Activated naive CD4-positive, alpha-beta T cell treated with anti-CD3 and anti-CD28 coated beads for 36 hours (primary cell): Measurements from ENCODE around the gene RAI2. TPM values are rescaled to one million over a fixed set of nuclear protein-coding genes. Genes with fewer than 3 reads are reported as not detected.

Source experiments
- CTCF ChIA-PET: fragments of 350-600 bp; sonication (Branson Sonifier 250); formaldehyde crosslinking; loops from one replicate; lab custom pipeline; 2021; ENCODE audit warnings: antibody characterized with exemption; lab: Charles Lee
- DNase-seq: peaks from one replicate; pipeline ENCODE4 v3.0.0-alpha.2; 2020
- H3K27ac Mint-ChIP-seq: one replicate; pipeline ENCODE4 v1.8.0; 2021; ENCODE audit warnings: mild to moderate bottlenecking, mixed read lengths
- H3K27me3 Mint-ChIP-seq: one replicate; pipeline ENCODE4 v1.8.0; 2021; ENCODE audit warnings: low read depth, mixed read lengths
- H3K36me3 Mint-ChIP-seq: one replicate; pipeline ENCODE4 v1.8.0; 2021; ENCODE audit warnings: low read depth, mixed read lengths
- H3K4me1 Mint-ChIP-seq: one replicate; pipeline ENCODE4 v1.8.0; 2021; ENCODE audit warnings: low read depth, mixed read lengths
- H3K4me3 Mint-ChIP-seq: one replicate; pipeline ENCODE4 v1.8.0; 2021; ENCODE audit warnings: mild to moderate bottlenecking, moderate library complexity, mixed read lengths
- H3K9me3 Mint-ChIP-seq: one replicate; pipeline ENCODE4 v1.8.0; 2021; ENCODE audit warnings: mixed read lengths
- intact Hi-C: fragments of 100-400 bp; cut with micrococcal nuclease; formaldehyde crosslinking; loops from one replicate; pipeline ENCODE4 v1.15.1; 2023
- total RNA-seq, 2 experiments: library from RNA; stranded (reverse); gene quantifications; one replicate each; pipeline ENCODE4 v1.2.3, GENCODE V29; 2021

The RAI2 gene
- total RNA-seq, 2 experiments from 2014 or later: 0.50 to 0.59 TPM

GRCh38 chrX:17824980-17825379 is 36.1 kb downstream of the RAI2 start:
- H3K36me3 Mint-ChIP-seq: peaks cover 4% of the 10 kb centered on the region
- H3K27ac Mint-ChIP-seq: no peak overlapping the region
- no peak for DNase-seq
- H3K4me3 Mint-ChIP-seq: no peak overlapping the region
- intact Hi-C loops: no loop called here
- H3K9me3 Mint-ChIP-seq: peaks cover 4% of the 10 kb centered on the region
- no peaks in the 10 kb centered on the region for H3K27me3 Mint-ChIP-seq
- no peaks in the 10 kb centered on the region for H3K4me1 Mint-ChIP-seq
- CTCF ChIA-PET: no interaction called here

GRCh38 chrX:17822351-17822750 is 38.7 kb downstream of the RAI2 start:
- no peak for DNase-seq
- peaks cover 4% of the 10 kb centered on the region for H3K9me3 Mint-ChIP-seq
- H3K27ac Mint-ChIP-seq: no peak overlapping the region
- no peak overlapping the region for H3K4me3 Mint-ChIP-seq
- no peaks in the 10 kb centered on the region for H3K4me1 Mint-ChIP-seq
- intact Hi-C loops: no loop called here
- H3K27me3 Mint-ChIP-seq: no peaks in the 10 kb centered on the region
- H3K36me3 Mint-ChIP-seq: peaks cover 4% of the 10 kb centered on the region
- CTCF ChIA-PET: no interaction called here

- no peak for DNase-seq
- Mint-ChIP-seq H3K27me3 (no peaks in the 10 kb centered on the region), H3K36me3 (no peaks in the 10 kb centered on the region), H3K9me3 (no peaks in the 10 kb centered on the region), H3K27ac (no peak overlapping the region), H3K4me3 (no peak overlapping the region), H3K4me1 (no peaks in the 10 kb centered on the region)
- intact Hi-C loops: no loop called here
- CTCF ChIA-PET: no interaction called here
Measured at GRCh38 chrX:17820100-17820499, 41.0 kb downstream of the RAI2 start.

DNA sequence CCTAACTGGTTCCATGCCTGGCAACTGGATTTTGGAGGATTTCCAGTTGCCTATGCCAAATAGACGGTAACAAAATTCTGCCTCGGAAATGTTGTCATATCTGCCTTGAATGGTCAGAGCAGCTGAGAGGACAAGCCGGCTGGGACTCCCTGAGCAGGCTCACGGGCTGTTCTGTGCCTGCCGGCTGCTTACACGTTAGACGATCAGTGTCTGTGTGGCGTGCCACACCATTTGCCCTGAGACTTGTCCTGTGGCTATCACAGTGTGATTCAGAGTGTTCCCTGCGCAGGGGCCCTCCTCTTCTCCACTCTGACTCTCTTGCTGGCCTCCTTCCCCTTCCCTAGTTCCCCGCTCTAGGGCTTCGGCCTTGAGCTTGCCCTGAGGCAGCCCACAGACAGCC is 42.4 kb downstream of the RAI2 start:
- CTCF ChIA-PET: no interaction called here
- DNase-seq: no peak
- no peaks in the 10 kb centered on the region for H3K27me3 Mint-ChIP-seq
- H3K4me3 Mint-ChIP-seq: no peak overlapping the region
- no peaks in the 10 kb centered on the region for H3K36me3 Mint-ChIP-seq
- H3K9me3 Mint-ChIP-seq: no peaks in the 10 kb centered on the region
- intact Hi-C loops: no loop called here
- no peak overlapping the region for H3K27ac Mint-ChIP-seq
- no peaks in the 10 kb centered on the region for H3K4me1 Mint-ChIP-seq

GRCh38 chrX:17817251-17817650 is 43.8 kb downstream of the RAI2 start:
- H3K27ac Mint-ChIP-seq: no peak overlapping the region
- H3K4me3 Mint-ChIP-seq: no peak overlapping the region
- H3K9me3 Mint-ChIP-seq: no peaks in the 10 kb centered on the region
- CTCF ChIA-PET: no interaction called here
- H3K27me3 Mint-ChIP-seq: no peaks in the 10 kb centered on the region
- DNase-seq: no peak
- H3K36me3 Mint-ChIP-seq: no peaks in the 10 kb centered on the region
- intact Hi-C loops: no loop called here
- H3K4me1 Mint-ChIP-seq: no peaks in the 10 kb centered on the region

- no peak for DNase-seq
- H3K27me3 Mint-ChIP-seq: no peaks in the 10 kb centered on the region
- H3K4me3 Mint-ChIP-seq: no peak overlapping the region
- intact Hi-C loops: no loop called here
- H3K27ac Mint-ChIP-seq: no peak overlapping the region
- no peaks in the 10 kb centered on the region for H3K4me1 Mint-ChIP-seq
- H3K36me3 Mint-ChIP-seq: no peaks in the 10 kb centered on the region
- H3K9me3 Mint-ChIP-seq: no peaks in the 10 kb centered on the region
- CTCF ChIA-PET: no interaction called here
Measured at GRCh38 chrX:17814557-17814956, 46.5 kb downstream of the RAI2 start.

- Mint-ChIP-seq H3K27ac (no peak overlapping the region), H3K27me3 (no peaks in the 10 kb centered on the region), H3K36me3 (no peaks in the 10 kb centered on the region), H3K4me3 (no peak overlapping the region), H3K4me1 (no peaks in the 10 kb centered on the region), H3K9me3 (no peaks in the 10 kb centered on the region)
- intact Hi-C loops: no loop called here
- no peak for DNase-seq
- CTCF ChIA-PET: no interaction called here
Measured at GRCh38 chrX:17814059-17814458, 47.0 kb downstream of the RAI2 start.

DNA sequence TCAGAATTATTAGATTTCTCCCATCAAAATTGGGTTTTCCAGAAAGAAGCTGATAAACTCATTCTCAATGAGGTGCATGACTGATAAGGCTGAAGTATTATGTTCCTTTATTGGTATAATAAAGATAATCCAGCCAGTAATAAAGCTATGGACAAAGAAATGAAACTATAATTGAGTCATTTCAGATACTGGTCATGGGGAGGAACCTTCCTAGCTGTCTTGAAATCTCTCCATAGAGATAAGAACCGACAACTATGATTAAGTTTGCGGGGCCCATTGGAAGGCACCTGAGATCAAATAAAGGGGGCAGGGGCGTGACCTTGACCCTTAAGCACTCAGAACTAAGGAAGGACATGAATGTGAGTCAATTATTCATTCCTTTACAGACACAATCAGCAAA is 47.8 kb downstream of the RAI2 start:
- Mint-ChIP-seq H3K27me3 (no peaks in the 10 kb centered on the region), H3K36me3 (no peaks in the 10 kb centered on the region), H3K9me3 (no peaks in the 10 kb centered on the region), H3K4me1 (no peaks in the 10 kb centered on the region), H3K4me3 (no peak overlapping the region), H3K27ac (no peak overlapping the region)
- CTCF ChIA-PET: interaction anchor here (0.9 to 1.3 kb wide), 2 partner anchors 16 to 132 kb away, joined by 3 to 4 read pairs; no protein-coding TSS in a partner anchor
- intact Hi-C loops: no loop called here
- DNase-seq: no peak

DNA sequence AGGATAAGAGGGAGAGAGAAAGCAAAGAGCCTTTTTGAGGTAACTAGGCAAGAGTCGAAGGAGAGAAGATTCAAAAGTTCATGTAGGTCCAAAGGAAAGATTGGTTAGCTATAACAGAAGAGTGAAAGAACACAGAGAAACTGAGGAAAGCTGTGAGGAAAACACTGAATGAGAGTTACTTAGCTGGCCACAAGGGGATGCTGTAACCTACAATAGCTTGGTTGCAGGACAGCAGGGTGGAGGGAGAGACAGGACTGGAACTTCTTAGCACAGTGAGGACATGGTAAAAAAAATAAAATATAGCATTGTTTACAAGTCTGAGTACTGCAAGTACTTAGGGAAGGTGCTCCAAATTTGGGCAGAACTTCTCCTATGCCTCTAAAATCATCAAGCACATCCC is 48.3 kb downstream of the RAI2 start:
- DNase-seq: peak; percentile 7
- H3K27ac Mint-ChIP-seq: no peak overlapping the region
- H3K9me3 Mint-ChIP-seq: no peaks in the 10 kb centered on the region
- no peaks in the 10 kb centered on the region for H3K4me1 Mint-ChIP-seq
- H3K4me3 Mint-ChIP-seq: no peak overlapping the region
- CTCF ChIA-PET: interaction anchor here (0.6 to 1.3 kb wide), 4 partner anchors 16 to 191 kb away, joined by 3 to 4 read pairs (median 3); no protein-coding TSS in a partner anchor
- intact Hi-C loops: loop anchor here (1.0 kb wide), 1 partner anchor 565 kb away; no protein-coding TSS in a partner anchor
- no peaks in the 10 kb centered on the region for H3K36me3 Mint-ChIP-seq
- H3K27me3 Mint-ChIP-seq: no peaks in the 10 kb centered on the region

- Mint-ChIP-seq H3K27me3 (no peaks in the 10 kb centered on the region), H3K4me3 (no peak overlapping the region), H3K9me3 (no peaks in the 10 kb centered on the region), H3K4me1 (no peaks in the 10 kb centered on the region), H3K36me3 (no peaks in the 10 kb centered on the region), H3K27ac (no peak overlapping the region)
- CTCF ChIA-PET: no interaction called here
- no peak for DNase-seq
- intact Hi-C loops: no loop called here
Measured at GRCh38 chrX:17809984-17810383, 51.1 kb downstream of the RAI2 start.

DNA sequence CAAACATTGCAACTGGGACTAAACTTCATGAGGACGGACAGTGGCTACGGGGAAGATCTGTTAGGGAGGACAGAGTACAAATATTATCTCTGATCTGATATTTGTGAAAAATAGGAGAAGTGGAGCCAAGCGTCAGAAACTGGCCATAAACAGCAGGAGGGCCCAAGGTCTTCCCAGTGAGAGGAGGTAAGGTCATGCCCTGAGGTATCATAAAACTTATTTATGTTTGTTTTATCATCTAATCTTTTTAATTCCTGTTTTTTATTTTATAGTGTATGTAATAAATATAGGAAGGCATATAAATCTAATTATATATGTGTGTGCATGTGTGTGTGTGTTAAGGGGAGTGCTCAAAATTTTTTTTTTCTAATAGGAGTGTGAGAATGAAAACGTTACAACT is 51.8 kb downstream of the RAI2 start:
- Mint-ChIP-seq H3K27ac (no peak overlapping the region), H3K9me3 (no peaks in the 10 kb centered on the region), H3K4me3 (no peak overlapping the region), H3K4me1 (no peaks in the 10 kb centered on the region), H3K36me3 (no peaks in the 10 kb centered on the region), H3K27me3 (no peaks in the 10 kb centered on the region)
- CTCF ChIA-PET: no interaction called here
- intact Hi-C loops: no loop called here
- no peak for DNase-seq

- H3K9me3 Mint-ChIP-seq: no peaks in the 10 kb centered on the region
- no peak overlapping the region for H3K27ac Mint-ChIP-seq
Measured at GRCh38 chrX:17805120-17805519, 56.0 kb downstream of the RAI2 start.

DNA sequence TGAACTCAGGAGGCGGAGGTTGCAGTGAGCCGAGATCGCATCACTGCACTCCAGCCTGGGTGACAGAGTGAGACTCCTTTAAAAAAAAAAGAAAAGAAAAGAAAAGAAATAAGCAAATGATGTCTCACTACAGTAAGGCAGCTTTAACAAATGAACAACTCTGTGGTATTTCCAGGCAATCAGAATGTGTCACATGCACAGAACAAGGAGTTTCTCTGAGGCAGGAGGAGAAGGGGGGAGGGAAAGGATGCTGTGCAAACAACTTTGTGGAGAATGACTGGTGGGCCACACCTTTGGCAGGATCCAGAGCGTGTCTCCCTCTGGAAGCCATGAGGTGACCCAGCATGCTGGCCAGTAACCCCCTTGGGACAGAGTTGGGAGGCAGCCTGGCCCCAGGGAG is 57.6 kb downstream of the RAI2 start:
- Mint-ChIP-seq H3K27me3 (no peaks in the 10 kb centered on the region), H3K4me1 (no peaks in the 10 kb centered on the region), H3K4me3 (no peak overlapping the region), H3K27ac (no peak overlapping the region), H3K9me3 (no peaks in the 10 kb centered on the region), H3K36me3 (no peaks in the 10 kb centered on the region)
- intact Hi-C loops: no loop called here
- CTCF ChIA-PET: no interaction called here
- no peak for DNase-seq

More at GRCh38 chrX:17805120-17805519, 56.0 kb downstream of the RAI2 start:
- Mint-ChIP-seq H3K27me3 (no peaks in the 10 kb centered on the region), H3K4me1 (no peaks in the 10 kb centered on the region), H3K36me3 (no peaks in the 10 kb centered on the region), H3K4me3 (no peak overlapping the region)
- no peak for DNase-seq
- intact Hi-C loops: no loop called here
- CTCF ChIA-PET: no interaction called here

DNA sequence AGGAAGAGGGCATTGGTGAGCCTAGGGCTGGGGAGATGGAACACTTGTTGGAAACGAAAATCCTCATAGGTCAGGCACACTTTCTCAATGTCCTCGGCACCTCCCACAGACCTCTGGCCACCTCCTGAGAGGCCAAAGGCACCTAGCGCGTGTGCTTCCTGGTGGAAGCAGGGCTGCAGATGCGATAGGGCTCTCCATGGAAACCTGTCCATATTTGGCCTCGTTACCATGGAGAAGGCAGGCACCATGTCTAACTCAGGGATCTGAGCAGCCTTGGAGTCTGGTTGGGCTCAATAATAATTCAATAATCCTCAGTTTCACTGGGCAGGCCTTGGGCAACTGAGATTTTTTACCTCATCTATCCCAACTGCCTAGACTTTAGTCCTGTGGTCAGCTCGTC is 58.3 kb downstream of the RAI2 start:
- CTCF ChIA-PET: no interaction called here
- DNase-seq: no peak
- H3K27ac Mint-ChIP-seq: no peak overlapping the region
- no peaks in the 10 kb centered on the region for H3K36me3 Mint-ChIP-seq
- no peak overlapping the region for H3K4me3 Mint-ChIP-seq
- H3K4me1 Mint-ChIP-seq: no peaks in the 10 kb centered on the region
- no peaks in the 10 kb centered on the region for H3K9me3 Mint-ChIP-seq
- intact Hi-C loops: no loop called here
- no peaks in the 10 kb centered on the region for H3K27me3 Mint-ChIP-seq
